Measurements from ENCODE around the gene P3H4. TPM values are rescaled to one million over a fixed set of nuclear protein-coding genes. Genes with fewer than 3 reads are reported as not detected.
A peak's percentile ranks its signal among the peaks of the same experiment; 100 is the strongest.

P3H4 gene
- polyA plus RNA-seq, 2 of the 4 experiments (the other 2 are of a cell fraction): 36.0 to 52.8 TPM

- POLR2A ChIA-PET: interaction anchor here (0.7 to 2.5 kb wide), 14 partner anchors 9 to 174 kb away, joined by 3 to 55 read pairs (median 12); partner anchors contain the start of genes EIF1, HAP1 and P3H4
- Histone ChIP-seq H3K9me3 (no peaks in the 10 kb centered on the region), H3K4me3 (peak overlapping the region; percentile 83), H3K27ac (peak overlapping the region; percentile 86), H3K4me1 (peaks cover 48% of the 10 kb centered on the region), H3K4me2 (peak overlapping the region; percentile 90)
- TF ChIP-seq CBX2 (IDR thresholded peaks at IDR 0.05; ENCODE audit: borderline replicate concordance, low read depth): no peak
- TF ChIP-seq MAX (IDR thresholded peaks at IDR 0.05): 0 out of 2 replicates have a peak, but pooled peaks have one; percentile 12
- DNase-seq (ENCODE audit: low read depth in 1 of 2, low spot score in 1 of 2) (peak in 1 of 2 experiments; percentile 71), FAIRE-seq (no peak), ATAC-seq (peak; percentile 1 to 5; a peak in 4 of 6 replicates)
- 0% methylated on average over 16 of the region's 22 CpGs for WGBS (ENCODE audit: missing lambda C conversion rate)
- CTCF ChIA-PET: interaction anchor here (0.6 to 96.0 kb wide), 22 partner anchors 2 to 910 kb away, joined by 3 to 3262 read pairs (median 5); partner anchors contain the start of genes ACLY, EIF1, FKBP10 and GAST
These were observed 25.9 kb downstream of the P3H4 start for GRCh38 chr17:41785859-41786226.

- Histone ChIP-seq H3K4me1 (peaks cover 48% of the 10 kb centered on the region), H3K9me3 (no peaks in the 10 kb centered on the region), H3K4me2 (peak overlapping the region; percentile 90), H3K4me3 (peak overlapping the region; percentile 83), H3K27ac (peak overlapping the region; percentile 86)
- ChIA-PET CTCF (interaction anchor here (0.6 to 96.0 kb wide), 17 partner anchors 3 to 180 kb away, joined by 3 to 3262 read pairs (median 5); partner anchors contain the start of genes EIF1, FKBP10, GAST and HAP1), POLR2A (interaction anchor here (0.8 to 2.5 kb wide), 10 partner anchors 8 to 96 kb away, joined by 3 to 55 read pairs (median 15); partner anchors contain the start of genes EIF1 and P3H4)
- peak in 1 of 2 experiments; percentile 78 for DNase-seq (ENCODE audit: low read depth in 1 of 2, low spot score in 1 of 2)
- TF ChIP-seq HES2 (IDR thresholded peaks at IDR 0.05): no peak
- peak; percentile 54; the same call in 1 of the 2 replicates for TF ChIP-seq MAZ (IDR thresholded peaks at IDR 0.05; ENCODE audit: borderline replicate concordance, low read depth, low read length)
- 0 out of 2 replicates have a peak, but pooled peaks have one; percentile 14 for TF ChIP-seq GATA3 (IDR thresholded peaks at IDR 0.05; ENCODE audit: borderline replicate concordance)
- no peak for FAIRE-seq
- 7% methylated on average over 11 of the region's 13 CpGs for WGBS (ENCODE audit: missing lambda C conversion rate)
- ATAC-seq: no peak
These were observed 26.5 kb downstream of the P3H4 start for GRCh38 chr17:41785091-41785858.

GRCh38 chr17:41784207-41784744 lies 27.5 kb downstream of the P3H4 start:
- CTCF ChIA-PET: interaction anchor here (52.0 to 96.0 kb wide), 2 partner anchors 4 to 34 kb away, joined by 3262 read pairs; partner anchors contain the start of genes FKBP10, GAST, HAP1 and JUP
- Histone ChIP-seq H3K27ac (peak overlapping the region; percentile 86), H3K9me3 (no peaks in the 10 kb centered on the region), H3K4me2 (peak overlapping the region; percentile 90), H3K4me1 (peaks cover 55% of the 10 kb centered on the region), H3K4me3 (peak overlapping the region; percentile 83)
- POLR2A ChIA-PET: interaction anchor here (0.9 to 1.0 kb wide), 2 partner anchors 9 to 12 kb away, joined by 3 to 5 read pairs; no protein-coding TSS in a partner anchor
- FAIRE-seq: no peak
- WGBS (ENCODE audit: missing lambda C conversion rate): 14% methylated on average over 6 of the region's 6 CpGs
- peak; percentile 80 to 92 for DNase-seq (ENCODE audit: low read depth in 1 of 2, low spot score in 1 of 2)
- peak; percentile 23 to 37; a peak in 5 of 6 replicates for ATAC-seq
- TF ChIP-seq EHF (CRISPR knock-in tag; IDR thresholded peaks at IDR 0.05): no peak
- TF ChIP-seq JUN (IDR thresholded peaks at IDR 0.05): peak in 1 of 2 experiments; percentile 47; a peak in 1 of 5 replicates
- no peak for TF ChIP-seq JUNB (IDR thresholded peaks at IDR 0.05)

GRCh38 chr17:41782142-41782541 lies 29.6 kb downstream of the P3H4 start:
- CTCF ChIA-PET: interaction anchor here (0.6 to 96.0 kb wide), 4 partner anchors 6 to 86 kb away, joined by 3 to 3262 read pairs (median 1632); partner anchors contain the start of genes FKBP10, GAST, HAP1 and JUP
- no peak for FAIRE-seq
- peak overlapping the region; percentile 40 for H3K4me2 ChIP-seq

More at GRCh38 chr17:41782142-41782541, 29.6 kb downstream of the P3H4 start:
- Histone ChIP-seq H3K4me1 (peaks cover 75% of the 10 kb centered on the region), H3K4me3 (no peak overlapping the region), H3K27ac (peak overlapping the region; percentile 44 to 67; a peak in 5 of 6 replicates), H3K9me3 (no peaks in the 10 kb centered on the region)
- WGBS (ENCODE audit: missing lambda C conversion rate): 82% methylated on average over 4 of the region's 4 CpGs
- ATAC-seq (no peak), DNase-seq (ENCODE audit: low read depth in 1 of 2, low spot score in 1 of 2) (no peak)
- POLR2A ChIA-PET: no interaction called here
- no peak; the same call in 1 of the 2 replicates for TF ChIP-seq TP53 (CRISPR knock-in tag; IDR thresholded peaks at IDR 0.05)
- no peak for TF ChIP-seq CEBPB (IDR thresholded peaks at IDR 0.05)
- no peak for TF ChIP-seq HEYL (CRISPR knock-in tag; IDR thresholded peaks at IDR 0.05)
- TF ChIP-seq RCOR1 (IDR thresholded peaks at IDR 0.05; ENCODE audit: low read depth, low read length): no peak
- no peak for TF ChIP-seq MYC (IDR thresholded peaks at IDR 0.05; ENCODE audit: borderline replicate concordance, low read length)
- TF ChIP-seq RARB (CRISPR knock-in tag; IDR thresholded peaks at IDR 0.05): no peak
- no peak for TF ChIP-seq RNF2 (IDR thresholded peaks at IDR 0.05; ENCODE audit: borderline replicate concordance, low read depth)
- no peak for TF ChIP-seq HOXB5 (CRISPR knock-in tag; IDR thresholded peaks at IDR 0.05)
- no peak for TF ChIP-seq FOSL2 (IDR thresholded peaks at IDR 0.05)
- no peak for TF ChIP-seq FOSL2 (CRISPR knock-in tag; IDR thresholded peaks at IDR 0.05)
- TF ChIP-seq NPAS2 (CRISPR knock-in tag; IDR thresholded peaks at IDR 0.05; ENCODE audit: borderline replicate concordance): no peak

All from A549 (cell line).